SK-N-MC (cell line): ENCODE data around the gene POTEM.
"Not testable (repeated sequence)": the region's sequence is repeated elsewhere in the genome, so short reads cannot be mapped to it uniquely, and the experiment has no call there.

Source experiments
- DNase-seq: peaks from one replicate; pipeline ENCODE4 v3.0.0-alpha.2; 2011; ENCODE audit warnings: low read depth, low spot score
- H3K27ac ChIP-seq: fragments of 200-600 bp; sonication (generic); 2 replicates; pipeline ENCODE4 v1.5.1; 2016; ENCODE audit warnings: mixed run types
- H3K36me3 ChIP-seq: fragments of 200-600 bp; sonication (generic); 2 replicates; pipeline ENCODE4 v1.6.1; 2017; ENCODE audit warnings: antibody characterized with exemption, low read length, mixed read lengths; ENCODE audit not compliant: insufficient read depth
- H3K4me3 ChIP-seq: fragments of 200-600 bp; sonication (generic); 2 replicates; pipeline ENCODE4 v1.5.1; 2016
- H3K9ac ChIP-seq: fragments of 200-600 bp; sonication (generic); 2 replicates; pipeline ENCODE4 v1.8.0; 2017; ENCODE audit warnings: mixed run types, mixed read lengths; ENCODE audit not compliant: insufficient read length
- H3K9me3 ChIP-seq: fragments of 200-600 bp; sonication (generic); 2 replicates; pipeline ENCODE4 v1.6.1; 2017; ENCODE audit warnings: low read depth, mild to moderate bottlenecking, antibody characterized with exemption, low read length, moderate library complexity, mixed read lengths

The POTEM gene

GRCh38 chr14:19007678-19008077, 40.4 kb downstream of the POTEM start:
- H3K4me3 ChIP-seq, H3K9ac ChIP-seq, H3K36me3 ChIP-seq, H3K27ac ChIP-seq, DNase-seq, H3K9me3 ChIP-seq: not testable (repeated sequence)

DNA sequence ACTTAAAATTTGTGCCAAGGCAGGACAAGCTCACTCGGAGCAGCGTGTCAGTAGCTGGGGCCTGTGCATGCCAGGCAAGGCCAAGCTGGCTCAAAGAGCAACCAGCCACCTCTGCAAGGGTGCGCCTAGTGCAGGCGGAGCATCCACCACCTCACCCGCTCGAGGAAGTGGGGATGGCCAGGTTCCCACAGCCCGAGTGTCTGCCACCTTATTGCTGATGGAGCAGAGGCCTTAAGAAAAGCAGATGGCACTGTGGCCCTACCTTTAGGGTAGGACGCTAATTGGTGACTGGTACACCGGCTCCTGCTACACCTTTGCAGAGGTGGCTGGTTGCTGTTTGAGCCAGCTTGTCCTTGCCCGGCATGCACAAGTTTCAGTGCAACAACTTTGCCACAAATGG, 43.8 kb downstream of the POTEM start:
- not testable (repeated sequence) for H3K9me3 ChIP-seq, H3K4me3 ChIP-seq, H3K27ac ChIP-seq, DNase-seq, H3K36me3 ChIP-seq, H3K9ac ChIP-seq

GRCh38 chr14:19011703-19012102, 44.5 kb downstream of the POTEM start:
- DNase-seq, H3K27ac ChIP-seq, H3K9me3 ChIP-seq, H3K4me3 ChIP-seq, H3K36me3 ChIP-seq, H3K9ac ChIP-seq: not testable (repeated sequence)

DNA sequence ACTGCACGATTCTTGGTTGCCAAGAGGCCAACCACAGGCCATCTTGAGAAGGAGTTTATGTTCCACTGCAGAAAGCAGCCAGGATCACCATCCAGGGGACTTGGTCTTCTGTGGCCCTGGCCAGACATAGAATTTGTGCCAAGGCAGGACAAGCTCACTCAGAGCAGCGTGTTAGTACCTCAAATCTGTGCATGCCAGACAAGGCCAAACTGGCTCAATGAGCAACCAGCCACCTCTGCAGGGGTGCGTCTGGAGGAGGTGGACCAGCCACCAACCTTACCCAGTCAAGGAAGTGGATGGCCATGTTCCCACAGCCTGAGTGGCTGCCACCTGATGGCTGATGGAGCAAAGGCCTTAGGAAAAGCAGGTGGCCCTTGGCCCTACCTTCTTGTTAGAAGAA, 48.0 kb downstream of the POTEM start:
- not testable (repeated sequence) for H3K9me3 ChIP-seq, DNase-seq, H3K4me3 ChIP-seq

DNA sequence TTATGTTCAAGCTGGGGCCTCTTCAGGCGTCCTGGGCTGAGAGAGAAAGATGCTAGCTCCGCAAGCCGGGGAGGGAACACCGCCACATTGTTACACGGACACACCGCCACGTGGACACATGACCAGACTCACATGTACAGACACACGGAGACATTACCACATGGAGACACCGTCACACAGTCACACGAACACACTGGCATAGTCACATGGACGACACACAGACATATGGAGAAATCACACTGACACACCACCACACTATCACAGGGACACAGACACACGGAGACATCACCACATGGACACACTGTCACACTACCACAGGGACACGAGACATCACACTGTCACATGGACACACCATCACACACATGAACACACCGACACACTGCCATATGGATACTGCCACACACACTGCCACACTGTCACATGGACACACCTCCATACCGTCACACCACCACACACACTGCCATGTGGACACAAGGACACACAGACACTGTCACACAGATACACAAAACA, 57.9 kb downstream of the POTEM start:
- not testable (repeated sequence) for H3K9me3 ChIP-seq, H3K4me3 ChIP-seq, H3K9ac ChIP-seq, H3K36me3 ChIP-seq, DNase-seq, H3K27ac ChIP-seq

More for the DNA sequence above, 48.0 kb downstream of the POTEM start:
- H3K36me3 ChIP-seq, H3K9ac ChIP-seq, H3K27ac ChIP-seq: not testable (repeated sequence)

DNA sequence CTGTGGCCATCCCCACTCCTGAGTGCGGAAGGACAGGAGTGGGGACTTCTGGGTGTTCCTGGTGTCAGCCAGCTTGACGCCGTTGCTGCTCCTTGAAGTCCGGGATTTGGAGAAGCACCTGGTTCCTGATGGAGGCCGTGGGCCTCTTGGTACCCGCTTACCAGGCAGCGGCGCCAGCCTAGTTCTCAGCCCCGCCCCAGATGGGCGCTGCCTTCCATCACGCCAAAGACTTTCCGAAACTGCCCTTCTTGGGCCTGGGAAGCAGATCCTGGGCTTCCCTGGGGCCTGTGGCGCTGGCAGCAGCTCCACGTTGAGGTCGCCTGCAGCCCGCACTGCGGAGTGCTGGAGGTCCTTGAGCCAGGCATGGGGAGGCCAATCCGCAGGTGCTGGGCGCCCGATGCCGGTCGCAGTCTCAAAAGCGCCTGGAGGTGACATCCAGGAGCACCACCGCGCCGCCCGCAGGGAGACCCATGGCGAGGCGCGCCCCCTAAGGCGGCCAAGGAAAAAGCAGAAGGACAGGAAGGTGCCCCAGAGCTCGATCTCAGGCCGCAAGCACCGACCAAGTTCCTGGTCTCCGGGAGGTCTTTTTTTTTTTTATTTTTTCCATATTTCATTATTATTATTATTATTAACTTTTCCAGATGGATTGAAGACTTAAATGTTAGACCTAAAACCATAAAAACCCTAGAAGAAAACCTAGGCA, 59.6 kb downstream of the POTEM start:
- H3K9ac ChIP-seq, H3K4me3 ChIP-seq, H3K9me3 ChIP-seq, H3K36me3 ChIP-seq, H3K27ac ChIP-seq, DNase-seq: not testable (repeated sequence)

DNA sequence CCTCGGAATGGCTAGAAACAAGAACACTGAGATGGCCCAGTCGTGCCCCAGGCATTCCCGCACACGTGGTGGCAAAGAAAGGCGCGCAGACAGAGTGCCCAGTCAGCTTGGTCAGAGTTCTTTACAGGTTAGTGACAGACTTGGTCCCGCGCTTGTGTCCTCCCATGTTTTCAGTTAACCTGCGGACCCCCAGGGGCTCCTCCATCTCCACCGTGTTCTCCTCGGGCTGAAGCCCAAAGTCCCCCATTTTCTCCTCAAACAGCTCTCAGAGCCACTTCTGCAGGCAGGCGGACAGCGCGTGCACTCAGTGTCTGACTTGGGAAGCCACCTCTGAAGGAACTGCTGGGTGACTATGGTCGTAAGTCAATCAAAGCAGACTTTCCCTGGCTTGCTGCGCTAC, 60.7 kb downstream of the POTEM start:
- not testable (repeated sequence) for H3K9me3 ChIP-seq, DNase-seq, H3K9ac ChIP-seq, H3K27ac ChIP-seq, H3K36me3 ChIP-seq, H3K4me3 ChIP-seq

GRCh38 chr14:19036811-19037382, 69.7 kb downstream of the POTEM start:
- H3K9ac ChIP-seq, H3K27ac ChIP-seq, H3K4me3 ChIP-seq, DNase-seq, H3K36me3 ChIP-seq, H3K9me3 ChIP-seq: not testable (repeated sequence)

DNA sequence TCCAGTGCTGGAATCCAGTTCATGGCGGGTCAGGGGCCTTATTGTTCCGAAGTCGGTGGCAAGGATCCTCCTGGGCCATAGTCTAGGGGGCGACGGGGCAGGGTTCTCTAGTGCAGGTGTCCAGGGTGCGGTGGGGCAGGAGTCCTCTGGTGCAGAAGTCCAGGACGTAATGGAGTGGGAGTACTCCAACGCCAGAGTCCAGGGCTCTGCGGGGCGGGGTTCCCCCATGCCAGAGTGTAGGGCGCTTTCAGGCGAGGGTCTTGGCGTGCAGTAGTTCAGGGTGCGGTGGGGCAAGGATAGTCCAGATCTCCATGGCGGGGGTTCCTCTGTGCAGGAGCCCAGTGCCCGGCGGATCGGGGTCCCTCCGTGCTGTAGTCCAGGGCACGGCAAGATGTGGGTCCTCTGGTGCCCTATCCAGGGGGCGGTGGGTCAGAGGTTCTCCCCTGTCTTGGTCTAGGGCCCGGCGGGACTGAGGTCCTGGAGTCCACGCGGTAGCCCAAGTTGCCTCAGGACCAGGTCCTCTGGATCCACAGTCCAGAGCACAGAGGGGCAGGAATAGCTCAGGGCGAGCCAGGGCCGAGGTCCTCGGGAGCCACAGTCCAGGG, 70.9 kb downstream of the POTEM start:
- H3K36me3 ChIP-seq: not testable (repeated sequence)

GRCh38 chr14:19038785-19039184, 71.6 kb downstream of the POTEM start:
- not testable (repeated sequence) for H3K27ac ChIP-seq, H3K36me3 ChIP-seq, H3K9ac ChIP-seq, H3K9me3 ChIP-seq, H3K4me3 ChIP-seq, DNase-seq

More for the DNA sequence above, 70.9 kb downstream of the POTEM start:
- H3K4me3 ChIP-seq, H3K27ac ChIP-seq, H3K9ac ChIP-seq, DNase-seq, H3K9me3 ChIP-seq: not testable (repeated sequence)

DNA sequence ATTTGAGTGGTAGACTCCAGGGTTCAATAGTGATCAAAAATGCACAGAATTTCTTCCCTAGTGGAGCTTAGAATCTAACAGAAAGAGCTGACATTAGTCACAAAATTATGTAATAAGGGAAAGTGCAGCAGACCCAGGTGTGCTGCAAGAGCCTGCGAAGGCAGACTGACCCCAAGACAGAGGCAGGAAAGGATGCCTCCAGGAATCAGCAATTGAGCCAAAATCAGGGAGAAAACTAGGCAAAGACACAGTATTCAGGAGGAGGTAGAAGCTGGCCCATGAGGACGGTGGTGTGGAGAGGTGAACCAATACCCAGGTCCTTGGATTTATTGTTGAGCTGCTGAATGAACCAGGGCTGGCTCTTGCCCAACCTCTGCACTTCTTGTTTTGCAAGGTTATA, 76.2 kb downstream of the POTEM start:
- H3K36me3 ChIP-seq, H3K9ac ChIP-seq, DNase-seq, H3K4me3 ChIP-seq, H3K27ac ChIP-seq, H3K9me3 ChIP-seq: not testable (repeated sequence)
